ENCODE data around the gene RNF144A. TPM values are rescaled to one million over a fixed set of nuclear protein-coding genes. Genes with fewer than 3 reads are reported as not detected.

The RNF144A gene
- total and polyA plus RNA-seq, 2 donors: 4.0 to 8.9 TPM

DNA sequence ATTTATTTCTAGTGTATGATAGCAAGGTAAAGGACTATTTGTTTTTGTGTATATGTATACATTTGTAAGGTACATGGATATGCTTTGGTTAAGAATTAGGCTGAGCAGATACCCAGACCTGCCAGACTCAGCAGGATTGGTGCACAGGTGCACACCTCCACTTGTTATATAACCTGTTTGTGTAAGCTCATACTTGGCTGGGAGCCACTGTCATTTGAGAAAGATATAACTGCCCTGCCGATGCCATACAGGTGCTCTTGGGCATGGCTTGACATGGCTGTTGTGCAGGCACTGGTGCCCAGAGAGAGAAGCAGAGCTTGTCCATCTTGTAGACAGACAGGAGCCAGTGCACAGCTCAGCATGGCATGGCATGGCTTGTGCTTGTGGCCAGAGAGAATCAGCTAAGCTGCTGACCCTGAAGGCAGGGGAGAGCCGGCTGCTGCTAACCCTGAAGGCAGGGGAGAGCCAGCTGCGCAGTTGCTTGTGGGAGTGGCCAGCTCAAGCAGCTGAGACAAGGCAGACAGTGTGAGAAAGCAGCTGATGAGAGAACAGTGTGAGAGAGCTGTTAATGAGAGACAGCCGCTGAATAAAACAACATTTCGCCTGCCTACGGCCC lies 136.5 kb downstream of the RNF144A start:
- Histone ChIP-seq H3K36me3 (ENCODE audit: control insufficient read depth in 2 of 2, insufficient read depth in 2 of 2, low read length in 1 of 2) (no peaks in the 10 kb centered on the region), H3K27me3 (ENCODE audit: control insufficient read depth in 2 of 2, insufficient read depth in 1 of 2, low read length in 1 of 2) (no peaks in the 10 kb centered on the region), H3K27ac (ENCODE audit: low read depth in 1 of 2, low read length in 1 of 2) (no peak overlapping the region), H3K4me1 (ENCODE audit: control insufficient read depth in 2 of 2, insufficient read depth in 2 of 2, low read length in 2 of 2) (peaks cover 14 to 15% of the 10 kb centered on the region in 2 donors), H3K9me3 (ENCODE audit: control insufficient read depth in 2 of 2, insufficient read depth in 1 of 2, low read length in 1 of 2) (no peaks in the 10 kb centered on the region), H3K4me3 (ENCODE audit: low read length in 2 of 2) (no peak overlapping the region)
- DNase-seq (ENCODE audit: low read depth in 6 of 9, low spot score in 9 of 9): peak in 1 of 9 donors; percentile 22
- 92% methylated on average over 6 of the region's 6 CpGs for WGBS

DNA sequence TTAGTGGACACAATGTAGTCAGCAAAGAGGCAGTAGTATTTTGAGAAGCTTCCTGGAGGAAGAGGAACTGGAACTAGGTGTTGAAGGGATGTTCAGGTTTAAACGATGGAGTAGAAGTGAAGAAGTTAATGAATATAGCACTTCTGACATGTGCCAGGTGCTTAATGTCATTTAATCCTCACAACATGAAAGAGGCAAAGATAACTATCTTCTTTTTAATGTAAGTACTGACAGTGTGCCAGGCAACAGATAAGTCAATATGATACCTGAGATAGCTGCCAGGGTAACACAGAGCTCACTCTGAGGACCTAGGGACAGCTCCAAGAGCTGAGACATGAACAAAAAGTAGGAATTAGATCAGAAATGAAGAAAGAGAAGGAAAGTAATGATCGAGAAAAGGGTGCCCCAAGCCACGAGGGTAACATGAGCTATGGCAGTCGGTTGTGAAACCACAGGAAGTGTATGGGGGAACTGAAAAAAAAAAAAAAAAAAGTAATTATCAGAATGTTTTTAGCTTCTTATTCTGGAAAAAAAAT lies 140.7 kb downstream of the RNF144A start:
- under 1% methylated on average over 4 of the region's 4 CpGs for WGBS
- no peaks in the 10 kb centered on the region for H3K36me3 ChIP-seq (ENCODE audit: control insufficient read depth in 2 of 2, insufficient read depth in 2 of 2, low read length in 1 of 2)
- no peaks in the 10 kb centered on the region for H3K27me3 ChIP-seq (ENCODE audit: control insufficient read depth in 2 of 2, insufficient read depth in 1 of 2, low read length in 1 of 2)
- no peaks in the 10 kb centered on the region for H3K9me3 ChIP-seq (ENCODE audit: control insufficient read depth in 2 of 2, insufficient read depth in 1 of 2, low read length in 1 of 2)
- H3K4me1 ChIP-seq (ENCODE audit: control insufficient read depth in 2 of 2, insufficient read depth in 2 of 2, low read length in 2 of 2): peaks cover 20 to 23% of the 10 kb centered on the region in 2 donors
- peak in 8 of 9 donors; percentile 23 to 78 (median 48) for DNase-seq (ENCODE audit: low read depth in 6 of 9, low spot score in 9 of 9)
- peak overlapping the region; percentile 69 to 87 for H3K27ac ChIP-seq (ENCODE audit: low read depth in 1 of 2, low read length in 1 of 2)
- peak overlapping the region in 1 of 2 donors; percentile 21 for H3K4me3 ChIP-seq (ENCODE audit: low read length in 2 of 2)

DNA sequence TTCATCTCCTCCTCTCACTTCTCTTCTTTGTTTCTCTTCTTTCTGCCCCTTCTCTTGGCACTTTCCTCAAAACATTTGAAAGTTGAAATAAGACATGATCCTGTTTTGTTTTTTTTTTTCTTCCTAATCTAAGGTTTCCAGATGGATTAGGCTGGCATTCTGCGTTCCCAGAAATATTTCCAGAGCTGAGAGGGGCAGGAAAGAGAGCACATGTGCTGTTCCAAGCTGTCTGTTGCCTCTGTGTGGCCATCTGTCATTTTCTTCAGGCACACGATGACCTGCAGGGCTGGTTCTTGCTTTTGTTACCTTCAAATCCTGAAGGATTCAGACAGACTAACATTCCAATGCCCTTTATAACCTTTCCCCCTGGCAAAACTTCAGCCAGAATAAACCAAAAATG lies 142.9 kb downstream of the RNF144A start:
- 71% methylated on average over 2 of the region's 2 CpGs for WGBS
- DNase-seq (ENCODE audit: low read depth in 6 of 9, low spot score in 9 of 9): no peak
- H3K4me1 ChIP-seq (ENCODE audit: control insufficient read depth in 2 of 2, insufficient read depth in 2 of 2, low read length in 2 of 2): peaks cover 16 to 20% of the 10 kb centered on the region in 2 donors
- no peaks in the 10 kb centered on the region for H3K9me3 ChIP-seq (ENCODE audit: control insufficient read depth in 2 of 2, insufficient read depth in 1 of 2, low read length in 1 of 2)
- H3K27me3 ChIP-seq (ENCODE audit: control insufficient read depth in 2 of 2, insufficient read depth in 1 of 2, low read length in 1 of 2): no peaks in the 10 kb centered on the region
- H3K4me3 ChIP-seq (ENCODE audit: low read length in 2 of 2): peak overlapping the region in 1 of 2 donors; percentile 44
- no peaks in the 10 kb centered on the region for H3K36me3 ChIP-seq (ENCODE audit: control insufficient read depth in 2 of 2, insufficient read depth in 2 of 2, low read length in 1 of 2)
- H3K27ac ChIP-seq (ENCODE audit: low read depth in 1 of 2, low read length in 1 of 2): peak overlapping the region in 1 of 2 donors; percentile 97

DNA sequence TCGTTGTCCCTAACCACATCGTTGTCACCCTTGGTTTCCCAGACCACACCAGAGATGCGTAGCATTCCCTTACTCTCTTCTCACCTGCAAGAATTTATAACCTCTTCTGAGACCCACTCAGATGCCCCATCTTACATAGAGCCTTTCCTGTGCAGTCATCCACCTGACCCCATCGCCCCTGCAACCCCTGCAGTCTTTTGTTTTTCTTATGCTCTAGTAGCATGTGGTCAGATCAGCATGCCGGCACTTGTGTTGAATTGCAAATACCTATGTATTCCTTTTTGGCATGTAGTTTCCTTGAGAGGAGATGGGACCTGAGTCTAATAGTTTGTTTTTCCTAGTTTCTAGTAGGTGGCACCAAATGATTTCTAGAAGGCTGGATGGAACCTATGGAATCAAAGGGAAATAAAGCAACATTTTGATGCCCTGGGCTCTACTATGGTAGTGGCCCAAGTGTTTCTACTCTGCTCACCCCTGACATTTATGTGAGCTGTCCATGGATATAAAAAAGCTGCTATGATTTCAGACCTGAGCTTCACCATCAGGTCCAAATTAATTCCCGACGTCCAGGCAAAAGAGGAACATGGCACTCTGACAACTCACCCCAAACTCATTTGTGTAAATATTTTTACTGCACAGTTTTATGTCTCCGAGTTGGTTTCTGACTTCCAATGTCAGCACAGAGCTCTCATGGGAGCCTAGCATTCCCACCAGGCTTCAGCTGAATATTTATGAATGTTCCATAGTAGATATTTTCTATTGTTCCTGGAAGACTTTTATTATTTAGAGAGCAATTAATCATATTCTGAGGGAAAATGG lies 143.6 kb downstream of the RNF144A start:
- no peak overlapping the region for H3K27ac ChIP-seq (ENCODE audit: low read depth in 1 of 2, low read length in 1 of 2)
- H3K36me3 ChIP-seq (ENCODE audit: control insufficient read depth in 2 of 2, insufficient read depth in 2 of 2, low read length in 1 of 2): no peaks in the 10 kb centered on the region
- no peaks in the 10 kb centered on the region for H3K9me3 ChIP-seq (ENCODE audit: control insufficient read depth in 2 of 2, insufficient read depth in 1 of 2, low read length in 1 of 2)
- WGBS: 97% methylated on average over 8 of the region's 8 CpGs
- no peak for DNase-seq (ENCODE audit: low read depth in 6 of 9, low spot score in 9 of 9)
- H3K4me3 ChIP-seq (ENCODE audit: low read length in 2 of 2): no peak overlapping the region
- H3K27me3 ChIP-seq (ENCODE audit: control insufficient read depth in 2 of 2, insufficient read depth in 1 of 2, low read length in 1 of 2): no peaks in the 10 kb centered on the region
- peaks cover 16 to 20% of the 10 kb centered on the region in 2 donors for H3K4me1 ChIP-seq (ENCODE audit: control insufficient read depth in 2 of 2, insufficient read depth in 2 of 2, low read length in 2 of 2)

DNA sequence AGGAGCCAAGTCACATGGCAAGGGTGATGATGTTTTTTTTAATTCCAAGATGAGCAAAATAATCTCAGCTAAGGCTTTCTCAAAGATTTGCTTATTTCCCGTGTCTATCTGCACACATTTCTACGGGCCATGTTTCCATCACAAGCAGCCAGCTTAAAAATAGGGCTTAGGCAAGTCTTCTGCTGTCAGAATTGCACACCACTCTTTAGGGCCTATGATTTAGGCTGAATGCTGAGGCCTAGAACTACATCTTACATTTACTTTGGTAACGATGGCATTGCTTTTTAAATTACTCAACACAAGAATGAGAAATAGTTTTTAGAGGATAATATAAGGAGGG lies 144.2 kb downstream of the RNF144A start:
- H3K27ac ChIP-seq (ENCODE audit: low read depth in 1 of 2, low read length in 1 of 2): peak overlapping the region in 1 of 2 donors; percentile 5
- no peaks in the 10 kb centered on the region for H3K9me3 ChIP-seq (ENCODE audit: control insufficient read depth in 2 of 2, insufficient read depth in 1 of 2, low read length in 1 of 2)
- no peaks in the 10 kb centered on the region for H3K36me3 ChIP-seq (ENCODE audit: control insufficient read depth in 2 of 2, insufficient read depth in 2 of 2, low read length in 1 of 2)
- 97% methylated on average over 3 of the region's 3 CpGs for WGBS
- H3K4me3 ChIP-seq (ENCODE audit: low read length in 2 of 2): no peak overlapping the region
- no peak for DNase-seq (ENCODE audit: low read depth in 6 of 9, low spot score in 9 of 9)
- H3K4me1 ChIP-seq (ENCODE audit: control insufficient read depth in 2 of 2, insufficient read depth in 2 of 2, low read length in 2 of 2): peaks cover 16 to 20% of the 10 kb centered on the region in 2 donors
- no peaks in the 10 kb centered on the region for H3K27me3 ChIP-seq (ENCODE audit: control insufficient read depth in 2 of 2, insufficient read depth in 1 of 2, low read length in 1 of 2)

DNA sequence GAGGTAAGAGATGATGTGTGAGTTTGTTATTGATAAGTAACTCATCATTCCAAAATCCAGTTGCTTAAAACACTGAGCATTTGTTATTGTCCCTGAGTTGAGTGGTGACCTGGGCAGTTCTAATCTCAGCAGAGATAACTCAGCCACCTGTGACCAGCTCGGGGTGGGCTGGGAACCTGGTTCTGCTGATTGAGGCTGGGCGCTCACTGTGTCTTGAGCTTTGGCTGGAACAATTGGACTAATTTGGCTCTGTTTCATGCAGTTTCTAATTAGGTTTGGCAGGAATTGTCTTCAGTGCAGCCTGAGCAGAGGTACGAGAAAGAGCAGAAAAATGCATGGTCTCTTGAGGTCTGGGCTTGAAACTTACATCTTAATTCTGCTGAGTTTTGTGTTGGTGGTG lies 144.7 kb downstream of the RNF144A start:
- WGBS: 99% methylated on average over 3 of the region's 3 CpGs
- no peaks in the 10 kb centered on the region for H3K27me3 ChIP-seq (ENCODE audit: control insufficient read depth in 2 of 2, insufficient read depth in 1 of 2, low read length in 1 of 2)
- H3K9me3 ChIP-seq (ENCODE audit: control insufficient read depth in 2 of 2, insufficient read depth in 1 of 2, low read length in 1 of 2): no peaks in the 10 kb centered on the region
- no peak overlapping the region for H3K4me3 ChIP-seq (ENCODE audit: low read length in 2 of 2)
- DNase-seq (ENCODE audit: low read depth in 6 of 9, low spot score in 9 of 9): no peak
- H3K4me1 ChIP-seq (ENCODE audit: control insufficient read depth in 2 of 2, insufficient read depth in 2 of 2, low read length in 2 of 2): peaks cover 16 to 20% of the 10 kb centered on the region in 2 donors
- no peaks in the 10 kb centered on the region for H3K36me3 ChIP-seq (ENCODE audit: control insufficient read depth in 2 of 2, insufficient read depth in 2 of 2, low read length in 1 of 2)
- H3K27ac ChIP-seq (ENCODE audit: low read depth in 1 of 2, low read length in 1 of 2): no peak overlapping the region

DNA sequence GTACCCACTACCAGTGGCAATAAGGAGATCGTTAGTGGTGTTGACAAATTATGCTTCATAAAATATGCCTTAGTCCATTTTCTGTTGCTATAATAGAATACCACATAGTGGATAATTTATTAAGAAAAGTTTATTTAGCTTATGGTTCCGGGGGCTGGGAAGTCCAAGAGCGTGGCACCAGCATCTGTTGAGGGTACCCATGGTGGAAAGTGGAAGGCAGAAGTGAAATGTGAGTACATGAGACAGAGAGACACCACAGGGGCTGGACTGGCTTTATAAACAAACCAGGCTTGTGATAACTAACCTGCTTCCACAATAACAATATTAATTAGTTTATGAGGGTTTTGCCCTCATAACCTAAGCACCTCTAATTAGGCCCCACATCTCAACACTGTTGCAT lies 146.6 kb downstream of the RNF144A start:
- Histone ChIP-seq H3K27me3 (ENCODE audit: control insufficient read depth in 2 of 2, insufficient read depth in 1 of 2, low read length in 1 of 2) (no peaks in the 10 kb centered on the region), H3K27ac (ENCODE audit: low read depth in 1 of 2, low read length in 1 of 2) (no peak overlapping the region), H3K4me3 (ENCODE audit: low read length in 2 of 2) (no peak overlapping the region), H3K4me1 (ENCODE audit: control insufficient read depth in 2 of 2, insufficient read depth in 2 of 2, low read length in 2 of 2) (peaks cover 5 to 9% of the 10 kb centered on the region in 2 donors), H3K36me3 (ENCODE audit: control insufficient read depth in 2 of 2, insufficient read depth in 2 of 2, low read length in 1 of 2) (no peaks in the 10 kb centered on the region), H3K9me3 (ENCODE audit: control insufficient read depth in 2 of 2, insufficient read depth in 1 of 2, low read length in 1 of 2) (no peaks in the 10 kb centered on the region)
- 77% methylated on average over 3 of the region's 3 CpGs for WGBS
- no peak for DNase-seq (ENCODE audit: low read depth in 6 of 9, low spot score in 9 of 9)

DNA sequence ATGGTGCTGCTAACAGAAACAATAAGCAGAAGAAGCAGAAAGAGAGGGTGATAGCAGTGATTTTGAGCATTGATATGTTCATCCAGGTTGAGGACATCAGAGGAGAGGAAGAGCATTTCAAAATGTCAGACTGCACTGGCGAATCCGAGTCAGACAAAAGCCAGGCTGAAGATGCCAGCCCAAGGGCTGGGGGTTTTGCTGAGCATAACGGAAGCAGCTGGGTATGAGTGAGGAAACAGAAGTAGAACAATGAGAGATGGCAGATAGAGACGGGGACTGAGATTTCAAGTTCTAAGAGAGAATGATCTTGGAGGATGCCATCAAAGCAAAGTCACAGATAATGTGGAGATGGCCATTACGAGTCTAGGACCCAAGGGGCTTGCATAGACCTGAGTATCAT lies 151.2 kb downstream of the RNF144A start:
- no peaks in the 10 kb centered on the region for H3K27me3 ChIP-seq (ENCODE audit: control insufficient read depth in 2 of 2, insufficient read depth in 1 of 2, low read length in 1 of 2)
- no peak for DNase-seq (ENCODE audit: low read depth in 6 of 9, low spot score in 9 of 9)
- no peak overlapping the region for H3K27ac ChIP-seq (ENCODE audit: low read depth in 1 of 2, low read length in 1 of 2)
- no peaks in the 10 kb centered on the region for H3K4me1 ChIP-seq (ENCODE audit: control insufficient read depth in 2 of 2, insufficient read depth in 2 of 2, low read length in 2 of 2)
- H3K9me3 ChIP-seq (ENCODE audit: control insufficient read depth in 2 of 2, insufficient read depth in 1 of 2, low read length in 1 of 2): no peaks in the 10 kb centered on the region
- H3K36me3 ChIP-seq (ENCODE audit: control insufficient read depth in 2 of 2, insufficient read depth in 2 of 2, low read length in 1 of 2): no peaks in the 10 kb centered on the region
- no peak overlapping the region for H3K4me3 ChIP-seq (ENCODE audit: low read length in 2 of 2)
- WGBS: 77% methylated on average over 5 of the region's 5 CpGs

DNA sequence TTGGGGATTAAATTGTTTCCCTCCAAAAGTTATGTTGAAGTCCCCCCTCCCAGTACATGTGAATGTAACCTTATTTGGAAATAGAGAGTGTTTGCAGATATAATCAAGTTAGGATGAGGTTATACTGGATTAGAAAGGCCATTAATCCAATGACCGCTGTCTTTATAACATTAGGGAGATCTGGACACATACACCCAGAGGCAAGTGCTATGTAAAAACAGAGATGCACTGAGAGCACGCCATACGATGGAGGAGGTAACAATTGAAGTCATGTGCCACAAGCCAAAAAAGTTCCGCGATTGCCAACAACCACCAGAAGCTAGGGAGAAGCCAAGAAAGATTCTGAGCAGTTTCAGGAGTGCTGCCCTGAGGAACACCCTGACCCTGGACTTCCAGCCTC lies 153.3 kb downstream of the RNF144A start:
- 85% methylated on average over 5 of the region's 5 CpGs for WGBS
- Histone ChIP-seq H3K4me3 (ENCODE audit: low read length in 2 of 2) (no peak overlapping the region), H3K36me3 (ENCODE audit: control insufficient read depth in 2 of 2, insufficient read depth in 2 of 2, low read length in 1 of 2) (no peaks in the 10 kb centered on the region), H3K9me3 (ENCODE audit: control insufficient read depth in 2 of 2, insufficient read depth in 1 of 2, low read length in 1 of 2) (no peaks in the 10 kb centered on the region), H3K27ac (ENCODE audit: low read depth in 1 of 2, low read length in 1 of 2) (no peak overlapping the region), H3K27me3 (ENCODE audit: control insufficient read depth in 2 of 2, insufficient read depth in 1 of 2, low read length in 1 of 2) (no peaks in the 10 kb centered on the region), H3K4me1 (ENCODE audit: control insufficient read depth in 2 of 2, insufficient read depth in 2 of 2, low read length in 2 of 2) (no peaks in the 10 kb centered on the region)
- no peak for DNase-seq (ENCODE audit: low read depth in 6 of 9, low spot score in 9 of 9)

Data from thymus (tissue), 11 donors.